ENCODE data around the gene ICE1. TPM values are rescaled to one million over a fixed set of nuclear protein-coding genes. Genes with fewer than 3 reads are reported as not detected.

ICE1 gene
- total RNA-seq, 4 donors from 2014 or later = 24.5 to 39.9 (median 31.4) TPM

DNA sequence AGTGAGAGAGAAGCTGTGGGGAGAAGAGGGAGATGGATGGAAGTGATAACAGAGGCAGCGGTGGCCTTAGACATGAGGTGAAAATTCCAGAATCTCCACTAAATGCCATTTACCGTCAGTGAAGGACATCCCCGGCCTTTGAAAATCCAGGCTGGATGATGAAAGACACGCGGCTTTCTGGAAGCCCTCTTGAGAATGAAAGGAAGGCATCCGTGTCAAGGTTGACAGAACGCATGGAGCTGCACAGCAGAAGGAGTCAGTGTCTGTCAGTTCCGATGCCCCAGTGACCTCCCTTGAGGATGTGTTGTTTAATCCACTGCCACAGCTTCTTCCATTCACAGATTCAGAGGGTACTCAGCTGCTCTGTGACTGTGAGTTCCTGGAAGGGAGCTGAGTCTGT is 114.9 kb downstream of the ICE1 start:
- TF ChIP-seq, protein P1, sequence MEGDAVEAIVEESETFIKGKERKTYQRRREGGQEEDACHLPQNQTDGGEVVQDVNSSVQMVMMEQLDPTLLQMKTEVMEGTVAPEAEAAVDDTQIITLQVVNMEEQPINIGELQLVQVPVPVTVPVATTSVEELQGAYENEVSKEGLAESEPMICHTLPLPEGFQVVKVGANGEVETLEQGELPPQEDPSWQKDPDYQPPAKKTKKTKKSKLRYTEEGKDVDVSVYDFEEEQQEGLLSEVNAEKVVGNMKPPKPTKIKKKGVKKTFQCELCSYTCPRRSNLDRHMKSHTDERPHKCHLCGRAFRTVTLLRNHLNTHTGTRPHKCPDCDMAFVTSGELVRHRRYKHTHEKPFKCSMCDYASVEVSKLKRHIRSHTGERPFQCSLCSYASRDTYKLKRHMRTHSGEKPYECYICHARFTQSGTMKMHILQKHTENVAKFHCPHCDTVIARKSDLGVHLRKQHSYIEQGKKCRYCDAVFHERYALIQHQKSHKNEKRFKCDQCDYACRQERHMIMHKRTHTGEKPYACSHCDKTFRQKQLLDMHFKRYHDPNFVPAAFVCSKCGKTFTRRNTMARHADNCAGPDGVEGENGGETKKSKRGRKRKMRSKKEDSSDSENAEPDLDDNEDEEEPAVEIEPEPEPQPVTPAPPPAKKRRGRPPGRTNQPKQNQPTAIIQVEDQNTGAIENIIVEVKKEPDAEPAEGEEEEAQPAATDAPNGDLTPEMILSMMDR (IDR thresholded peaks at IDR 0.05; ENCODE audit: low read depth) = no peak

DNA sequence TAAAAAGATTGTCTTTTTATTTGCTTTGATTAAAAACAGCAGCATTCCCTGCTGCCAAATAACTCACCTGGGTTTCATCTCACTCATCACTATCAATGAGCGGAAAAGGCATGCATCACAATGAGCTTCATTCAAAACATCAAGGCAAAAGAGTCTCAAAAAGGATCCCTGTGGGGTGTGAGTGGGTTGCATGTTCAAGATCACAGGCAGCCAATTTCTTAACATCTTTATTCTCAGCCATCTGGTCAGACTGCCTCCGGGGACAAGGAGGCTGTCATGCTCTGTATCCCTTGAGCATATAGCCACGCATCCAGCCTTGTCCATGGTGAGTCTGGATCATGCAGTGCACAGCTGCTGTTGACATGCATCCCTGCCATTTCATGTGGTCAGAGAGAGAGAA is 117.1 kb downstream of the ICE1 start:
- TF ChIP-seq, protein P1 (IDR thresholded peaks at IDR 0.05; ENCODE audit: low read depth) = no peak
